Nephron progenitor cell (in vitro differentiated cells): ENCODE results near the gene PITPNC1.

Experiments used
- DNase-seq: peaks from one replicate; pipeline ENCODE4 v3.0.0; 2021
- H3K27ac Mint-ChIP-seq: 2 replicates; pipeline ENCODE4 v1.8.0; 2021; ENCODE audit warnings: mild to moderate bottlenecking, moderate library complexity, mixed read lengths
- H3K27me3 Mint-ChIP-seq: 2 replicates; pipeline ENCODE4 v1.8.0; 2021; ENCODE audit warnings: mild to moderate bottlenecking, low read depth, mixed read lengths; ENCODE audit not compliant: poor library complexity
- H3K36me3 Mint-ChIP-seq: 2 replicates; pipeline ENCODE4 v1.8.0; 2021; ENCODE audit warnings: low read depth, mixed read lengths
- H3K4me1 Mint-ChIP-seq: 2 replicates; pipeline ENCODE4 v1.8.0; 2021; ENCODE audit warnings: mixed read lengths
- H3K4me3 Mint-ChIP-seq: 2 replicates; pipeline ENCODE4 v1.8.0; 2021; ENCODE audit warnings: mild to moderate bottlenecking, moderate library complexity, mixed read lengths
- H3K9me3 Mint-ChIP-seq: 2 replicates; pipeline ENCODE4 v1.8.0; 2021; ENCODE audit warnings: mild to moderate bottlenecking, moderate library complexity, mixed read lengths
- TF ChIP-seq, protein P1 (sequence below): fragments of 200-600 bp; sonication (generic); IDR thresholded peaks from 2 replicates; pipeline ENCODE4 v1.5.0; 2021; ENCODE audit warnings: antibody characterized with exemption

PITPNC1 gene

GRCh38 chr17:67730731-67731130 is 353.6 kb downstream of the PITPNC1 start:
- no peak for DNase-seq
- H3K4me1 Mint-ChIP-seq: no peaks in the 10 kb centered on the region
- H3K27me3 Mint-ChIP-seq: peaks cover 3% of the 10 kb centered on the region
- H3K36me3 Mint-ChIP-seq: peaks cover 86% of the 10 kb centered on the region
- peaks cover 36% of the 10 kb centered on the region for H3K9me3 Mint-ChIP-seq
- TF ChIP-seq, protein P1, sequence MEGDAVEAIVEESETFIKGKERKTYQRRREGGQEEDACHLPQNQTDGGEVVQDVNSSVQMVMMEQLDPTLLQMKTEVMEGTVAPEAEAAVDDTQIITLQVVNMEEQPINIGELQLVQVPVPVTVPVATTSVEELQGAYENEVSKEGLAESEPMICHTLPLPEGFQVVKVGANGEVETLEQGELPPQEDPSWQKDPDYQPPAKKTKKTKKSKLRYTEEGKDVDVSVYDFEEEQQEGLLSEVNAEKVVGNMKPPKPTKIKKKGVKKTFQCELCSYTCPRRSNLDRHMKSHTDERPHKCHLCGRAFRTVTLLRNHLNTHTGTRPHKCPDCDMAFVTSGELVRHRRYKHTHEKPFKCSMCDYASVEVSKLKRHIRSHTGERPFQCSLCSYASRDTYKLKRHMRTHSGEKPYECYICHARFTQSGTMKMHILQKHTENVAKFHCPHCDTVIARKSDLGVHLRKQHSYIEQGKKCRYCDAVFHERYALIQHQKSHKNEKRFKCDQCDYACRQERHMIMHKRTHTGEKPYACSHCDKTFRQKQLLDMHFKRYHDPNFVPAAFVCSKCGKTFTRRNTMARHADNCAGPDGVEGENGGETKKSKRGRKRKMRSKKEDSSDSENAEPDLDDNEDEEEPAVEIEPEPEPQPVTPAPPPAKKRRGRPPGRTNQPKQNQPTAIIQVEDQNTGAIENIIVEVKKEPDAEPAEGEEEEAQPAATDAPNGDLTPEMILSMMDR: no peak
- H3K27ac Mint-ChIP-seq: no peak overlapping the region
- H3K4me3 Mint-ChIP-seq: no peak overlapping the region

- peaks cover 33% of the 10 kb centered on the region for H3K9me3 Mint-ChIP-seq
- peaks cover 87% of the 10 kb centered on the region for H3K36me3 Mint-ChIP-seq
- H3K4me3 Mint-ChIP-seq: no peak overlapping the region
- TF ChIP-seq, protein P1: no peak
- DNase-seq: no peak
- H3K27ac Mint-ChIP-seq: peak overlapping the region; percentile 33
- H3K27me3 Mint-ChIP-seq: no peaks in the 10 kb centered on the region
- H3K4me1 Mint-ChIP-seq: no peaks in the 10 kb centered on the region
These were observed 356.4 kb downstream of the PITPNC1 start for GRCh38 chr17:67733449-67733848.

DNA sequence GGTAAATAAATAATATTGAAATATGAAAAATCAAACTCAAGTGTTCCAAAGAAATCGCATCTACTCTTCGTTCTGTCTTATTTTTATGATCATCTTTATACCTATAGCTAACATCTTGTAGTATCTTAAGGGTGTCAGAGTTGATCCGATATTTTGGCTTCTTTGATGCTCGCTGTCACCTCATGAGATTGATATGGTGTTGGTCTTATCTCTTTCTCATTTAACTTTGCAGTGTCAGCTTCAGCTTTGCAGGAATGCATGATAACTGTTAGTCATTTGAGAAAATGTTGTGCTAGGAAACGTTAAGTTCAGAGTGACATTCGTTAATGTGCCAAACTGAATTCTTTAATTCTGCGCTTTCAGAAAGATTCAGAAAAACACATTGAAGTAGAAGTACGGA is 360.1 kb downstream of the PITPNC1 start:
- Mint-ChIP-seq H3K9me3 (no peaks in the 10 kb centered on the region), H3K36me3 (peaks cover 66% of the 10 kb centered on the region)
- TF ChIP-seq, protein P1: no peak

GRCh38 chr17:67742025-67742424 is 364.9 kb downstream of the PITPNC1 start:
- Mint-ChIP-seq H3K4me1 (no peaks in the 10 kb centered on the region), H3K27me3 (no peaks in the 10 kb centered on the region), H3K9me3 (no peaks in the 10 kb centered on the region), H3K36me3 (peaks cover 48% of the 10 kb centered on the region), H3K4me3 (no peak overlapping the region), H3K27ac (no peak overlapping the region)
- TF ChIP-seq, protein P1: no peak
- DNase-seq: no peak

More for the DNA sequence above, 360.1 kb downstream of the PITPNC1 start:
- Mint-ChIP-seq H3K4me3 (no peak overlapping the region), H3K4me1 (no peaks in the 10 kb centered on the region), H3K27me3 (no peaks in the 10 kb centered on the region), H3K27ac (no peak overlapping the region)
- DNase-seq: no peak
